Breast epithelium (tissue), 4 donors: ENCODE measurements around the gene NEK11. TPM values are rescaled to one million over a fixed set of nuclear protein-coding genes. Genes with fewer than 3 reads are reported as not detected.

Experiments used
- DNase-seq, 2 donors: peaks; one replicate each; pipeline ENCODE4 v3.0.0-alpha.2; 2019; ENCODE audit warnings: low spot score in 2 of 2
- H3K27ac ChIP-seq, 2 donors: fragments of 200-600 bp; sonication (generic) in 1 of 2; one replicate each; pipeline ENCODE4 v1.5.1; 2016 to 2019; ENCODE audit warnings: mild to moderate bottlenecking in 1 of 2
- H3K27me3 ChIP-seq, 2 donors: fragments of 200-600 bp; sonication (generic) in 1 of 2; one replicate each; pipeline versions ENCODE4 v1.5.1 to v1.6.0; 2017 to 2019; ENCODE audit warnings: control low read depth in 1 of 2, mild to moderate bottlenecking in 1 of 2
- H3K36me3 ChIP-seq: fragments of 200-600 bp; one replicate; pipeline ENCODE4 v1.5.1; 2019
- H3K4me1 ChIP-seq, 2 donors: fragments of 200-600 bp; sonication (generic); one replicate each; pipeline ENCODE4 v1.5.1; 2016 to 2019; ENCODE audit warnings: control low read depth in 1 of 2
- H3K4me3 ChIP-seq, 3 donors: fragments of 200-600 bp; sonication (generic); 1 replicate in 2 of 3; 2 replicates in 1 of 3; pipeline ENCODE4 v1.5.1; 2016 to 2019; ENCODE audit warnings: mild to moderate bottlenecking in 3 of 3, moderate library complexity in 2 of 3
- H3K9me3 ChIP-seq, 2 donors: fragments of 200-600 bp; sonication (generic) in 1 of 2; one replicate each; pipeline ENCODE4 v1.5.1; 2016 to 2019; ENCODE audit warnings: control low read depth in 1 of 2
- POLR2A ChIP-seq: fragments of 450-650 bp; IDR thresholded peaks from one replicate; pipeline ENCODE4 v1.6.1; 2016; ENCODE audit warnings: antibody characterized with exemption, mild to moderate bottlenecking, moderate library complexity
- POLR2AphosphoS5 ChIP-seq, 3 donors: sonication (generic); formaldehyde crosslinking; IDR thresholded peaks; one replicate each; pipeline ENCODE4 v1.6.1; 2017; ENCODE audit warnings: antibody characterized with exemption in 3 of 3
- intact Hi-C: fragments of 100-400 bp; cut with DNase I; formaldehyde crosslinking; loops from one replicate; pipeline ENCODE4 v1.15.1; 2023; ENCODE audit warnings: low total_unique reads
- total RNA-seq, 3 donors: library from RNA; depleted of rRNA; stranded (reverse); fragments of >200 nt; gene quantifications; one replicate each; pipeline ENCODE4 v1.1.0, GENCODE V29; 2016
- TF ChIP-seq, protein P1 (sequence below), 3 donors: fragments of 450-650 bp; IDR thresholded peaks; one replicate each; pipeline ENCODE4 v1.5.1; 2016 to 2017; ENCODE audit warnings: antibody characterized with exemption in 3 of 3, mild to moderate bottlenecking in 3 of 3, moderate library complexity in 3 of 3

Gene NEK11
- total RNA-seq, 3 donors from 2014 or later: 7.4 to 18.3 (median 16.4) TPM

DNA sequence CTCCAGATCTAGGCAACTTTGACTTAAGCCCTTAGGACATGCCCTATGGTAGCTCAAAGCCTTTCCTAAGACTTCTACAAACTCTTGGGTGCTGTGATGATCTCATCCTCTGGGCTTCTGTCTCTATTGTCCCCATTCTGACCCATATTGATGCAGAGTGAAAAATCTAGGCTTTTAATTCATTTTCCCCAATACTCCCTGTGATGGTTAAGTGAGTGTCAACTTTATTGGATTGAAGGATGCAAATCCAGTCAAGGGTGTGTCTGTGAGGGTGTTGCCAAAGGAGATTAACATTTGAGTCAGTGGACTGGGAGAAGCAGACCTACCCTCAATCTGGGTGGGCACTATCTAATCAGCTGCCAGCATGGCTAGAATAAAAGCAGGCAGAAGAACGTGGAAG lies 257.6 kb downstream of the NEK11 start:
- Histone ChIP-seq H3K27ac (no peak overlapping the region), H3K4me1 (no peaks in the 10 kb centered on the region), H3K36me3 (no peaks in the 10 kb centered on the region), H3K4me3 (no peak overlapping the region), H3K9me3 (no peaks in the 10 kb centered on the region), H3K27me3 (no peaks in the 10 kb centered on the region)
- TF ChIP-seq POLR2A (no peak), POLR2AphosphoS5 (IDR thresholded peaks at IDR 0.05) (no peak)
- DNase-seq: no peak
- intact Hi-C loops: no loop called here

DNA sequence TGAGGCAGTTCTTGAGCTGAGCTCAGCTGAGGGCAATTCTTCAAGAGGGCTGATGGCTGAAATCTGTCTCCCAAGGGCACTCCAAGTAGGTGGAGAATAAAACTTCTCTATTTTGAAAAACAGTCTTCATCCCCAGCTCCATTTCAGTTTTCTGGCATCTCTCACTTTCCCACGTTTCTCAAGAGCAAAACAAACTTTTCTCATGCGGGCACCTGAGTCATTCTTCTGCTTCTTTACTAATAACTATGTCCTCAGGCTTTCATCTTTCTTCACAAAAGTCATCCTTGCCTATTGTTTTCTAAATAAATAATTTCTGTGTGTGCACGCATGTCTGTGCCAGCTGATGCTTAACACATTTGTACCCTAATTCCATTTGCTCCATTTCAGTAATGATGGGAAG lies 258.8 kb downstream of the NEK11 start:
- H3K27me3 ChIP-seq: no peaks in the 10 kb centered on the region
- TF ChIP-seq POLR2A: no peak
- TF ChIP-seq, protein P1, sequence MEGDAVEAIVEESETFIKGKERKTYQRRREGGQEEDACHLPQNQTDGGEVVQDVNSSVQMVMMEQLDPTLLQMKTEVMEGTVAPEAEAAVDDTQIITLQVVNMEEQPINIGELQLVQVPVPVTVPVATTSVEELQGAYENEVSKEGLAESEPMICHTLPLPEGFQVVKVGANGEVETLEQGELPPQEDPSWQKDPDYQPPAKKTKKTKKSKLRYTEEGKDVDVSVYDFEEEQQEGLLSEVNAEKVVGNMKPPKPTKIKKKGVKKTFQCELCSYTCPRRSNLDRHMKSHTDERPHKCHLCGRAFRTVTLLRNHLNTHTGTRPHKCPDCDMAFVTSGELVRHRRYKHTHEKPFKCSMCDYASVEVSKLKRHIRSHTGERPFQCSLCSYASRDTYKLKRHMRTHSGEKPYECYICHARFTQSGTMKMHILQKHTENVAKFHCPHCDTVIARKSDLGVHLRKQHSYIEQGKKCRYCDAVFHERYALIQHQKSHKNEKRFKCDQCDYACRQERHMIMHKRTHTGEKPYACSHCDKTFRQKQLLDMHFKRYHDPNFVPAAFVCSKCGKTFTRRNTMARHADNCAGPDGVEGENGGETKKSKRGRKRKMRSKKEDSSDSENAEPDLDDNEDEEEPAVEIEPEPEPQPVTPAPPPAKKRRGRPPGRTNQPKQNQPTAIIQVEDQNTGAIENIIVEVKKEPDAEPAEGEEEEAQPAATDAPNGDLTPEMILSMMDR (IDR thresholded peaks at IDR 0.05): no peak
- no peak for TF ChIP-seq POLR2AphosphoS5 (IDR thresholded peaks at IDR 0.05)
- no peaks in the 10 kb centered on the region for H3K36me3 ChIP-seq
- H3K9me3 ChIP-seq: no peaks in the 10 kb centered on the region
- no peaks in the 10 kb centered on the region for H3K4me1 ChIP-seq
- intact Hi-C loops: no loop called here
- no peak overlapping the region for H3K4me3 ChIP-seq
- DNase-seq: no peak
- H3K27ac ChIP-seq: no peak overlapping the region

DNA sequence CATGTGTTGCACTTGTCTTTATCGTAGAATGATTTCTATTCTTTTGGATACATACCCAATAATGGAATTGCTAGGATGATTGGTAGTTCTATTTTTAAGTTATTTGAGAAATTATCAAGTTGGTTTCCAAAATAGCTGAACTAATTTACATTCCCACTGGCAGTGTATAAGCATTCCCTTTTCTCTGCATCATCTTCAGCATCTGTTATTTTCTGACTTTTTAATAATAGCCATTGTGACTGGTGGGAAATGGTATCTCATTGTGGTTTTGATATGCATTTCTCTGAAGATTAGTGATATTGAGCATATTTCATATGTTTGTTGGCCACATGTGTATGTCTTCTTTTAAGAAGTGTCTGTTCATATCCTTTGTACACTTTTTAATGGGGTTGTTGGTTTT lies 273.2 kb downstream of the NEK11 start:
- Histone ChIP-seq H3K9me3 (no peaks in the 10 kb centered on the region), H3K27me3 (no peaks in the 10 kb centered on the region), H3K27ac (no peak overlapping the region), H3K36me3 (no peaks in the 10 kb centered on the region), H3K4me3 (no peak overlapping the region), H3K4me1 (no peaks in the 10 kb centered on the region)
- DNase-seq: no peak
- TF ChIP-seq POLR2AphosphoS5 (IDR thresholded peaks at IDR 0.05) (no peak), POLR2A (no peak)
- TF ChIP-seq, protein P1 (IDR thresholded peaks at IDR 0.05): no peak
- intact Hi-C loops: no loop called here

DNA sequence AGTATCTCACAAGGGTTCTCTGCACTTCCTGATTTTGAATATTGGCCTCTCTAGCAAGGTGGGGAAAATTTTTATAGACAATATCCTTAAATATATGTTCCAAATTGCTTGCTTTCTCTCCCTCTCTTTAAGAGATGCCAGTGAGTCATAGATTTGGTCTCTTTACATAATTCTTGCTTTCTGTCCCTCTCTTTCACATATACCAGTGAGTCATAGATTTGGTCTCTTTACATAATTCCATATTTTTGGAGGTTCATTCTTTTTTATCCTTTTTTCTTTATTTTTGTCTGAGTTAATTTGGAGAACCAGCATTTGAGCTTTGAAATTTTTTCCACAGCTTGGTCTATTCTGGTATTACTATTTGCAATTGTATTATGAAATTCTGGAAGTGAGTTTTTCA lies 277.2 kb downstream of the NEK11 start:
- no peak for DNase-seq
- TF ChIP-seq, protein P1 (IDR thresholded peaks at IDR 0.05): no peak
- no peak for TF ChIP-seq POLR2A
- no peak for TF ChIP-seq POLR2AphosphoS5 (IDR thresholded peaks at IDR 0.05)
- H3K4me1 ChIP-seq: no peaks in the 10 kb centered on the region
- H3K9me3 ChIP-seq: no peaks in the 10 kb centered on the region
- H3K27me3 ChIP-seq: no peaks in the 10 kb centered on the region
- no peak overlapping the region for H3K27ac ChIP-seq
- H3K36me3 ChIP-seq: no peaks in the 10 kb centered on the region
- intact Hi-C loops: no loop called here
- no peak overlapping the region for H3K4me3 ChIP-seq

DNA sequence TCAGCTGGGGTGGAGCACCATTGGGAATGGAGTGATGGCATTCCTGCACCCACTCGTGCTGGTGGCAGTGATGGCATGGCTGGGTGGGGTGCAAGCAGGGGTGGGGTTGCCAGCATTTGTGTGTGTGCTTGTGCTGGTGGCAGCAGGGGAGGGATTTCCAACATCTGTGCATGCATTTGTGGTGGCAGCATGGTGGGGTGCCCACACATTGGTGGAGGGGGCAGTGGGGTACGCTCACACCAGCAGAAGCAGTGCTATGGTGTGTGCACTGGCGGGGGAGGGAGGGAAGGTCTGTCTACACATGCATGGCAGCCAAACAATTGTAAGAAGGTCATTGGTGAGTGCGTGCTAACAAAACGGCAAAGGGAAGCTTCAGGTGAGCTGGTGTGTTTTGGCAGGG lies 278.2 kb downstream of the NEK11 start:
- H3K27ac ChIP-seq: no peak overlapping the region
- no peaks in the 10 kb centered on the region for H3K4me1 ChIP-seq
- TF ChIP-seq, protein P1 (IDR thresholded peaks at IDR 0.05): no peak
- TF ChIP-seq POLR2AphosphoS5 (IDR thresholded peaks at IDR 0.05) (no peak), POLR2A (no peak)
- intact Hi-C loops: no loop called here
- no peaks in the 10 kb centered on the region for H3K36me3 ChIP-seq
- H3K4me3 ChIP-seq: no peak overlapping the region
- no peaks in the 10 kb centered on the region for H3K9me3 ChIP-seq
- H3K27me3 ChIP-seq: no peaks in the 10 kb centered on the region
- DNase-seq: no peak

- Histone ChIP-seq H3K36me3 (no peaks in the 10 kb centered on the region), H3K27me3 (no peaks in the 10 kb centered on the region), H3K27ac (no peak overlapping the region), H3K9me3 (no peaks in the 10 kb centered on the region), H3K4me1 (no peaks in the 10 kb centered on the region), H3K4me3 (no peak overlapping the region)
- TF ChIP-seq POLR2AphosphoS5 (IDR thresholded peaks at IDR 0.05): no peak
- no peak for DNase-seq
- intact Hi-C loops: no loop called here
Observed at GRCh38 chr3:131306242-131306641, 279.6 kb downstream of the NEK11 start.
